ENCODE data around the gene CAVIN3. TPM values are rescaled to one million over a fixed set of nuclear protein-coding genes. Genes with fewer than 3 reads are reported as not detected.

CAVIN3 gene
- total RNA-seq, 1 donor from 2014 or later = 2.9 TPM

DNA sequence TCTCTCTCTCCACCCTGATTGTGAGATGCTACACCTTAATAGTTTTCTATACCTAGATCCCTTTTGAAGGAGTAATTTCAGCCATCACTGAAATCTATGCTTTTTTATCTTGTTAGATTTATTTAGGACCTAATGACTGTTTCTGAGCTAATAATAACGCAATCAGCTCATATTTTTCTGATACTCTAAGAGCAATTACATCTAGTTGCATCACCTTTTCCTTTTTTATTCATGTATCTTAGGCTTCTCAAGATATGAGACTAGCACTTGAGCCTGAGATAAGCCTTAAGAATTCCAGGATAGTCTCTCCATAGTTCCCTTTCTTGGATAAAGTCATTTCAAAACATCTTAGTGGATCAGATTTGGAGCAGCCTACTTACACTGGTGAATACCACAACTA, 25.1 kb upstream of the CAVIN3 start:
- H3K9me3 ChIP-seq (ENCODE audit: low read depth) = no peaks in the 10 kb centered on the region
- no peaks in the 10 kb centered on the region for H3K27me3 ChIP-seq
- H3K9ac ChIP-seq = no peak overlapping the region
- H3K4me2 ChIP-seq = no peak overlapping the region
- no peaks in the 10 kb centered on the region for H3F3A ChIP-seq (ENCODE audit: low read depth)
- H3K4me3 ChIP-seq = no peak overlapping the region
- TF ChIP-seq EZH2 (IDR thresholded peaks at IDR 0.05) = no peak
- TF ChIP-seq EZH2phosphoT487 (IDR thresholded peaks at IDR 0.05) = no peak
- TF ChIP-seq, protein P1, sequence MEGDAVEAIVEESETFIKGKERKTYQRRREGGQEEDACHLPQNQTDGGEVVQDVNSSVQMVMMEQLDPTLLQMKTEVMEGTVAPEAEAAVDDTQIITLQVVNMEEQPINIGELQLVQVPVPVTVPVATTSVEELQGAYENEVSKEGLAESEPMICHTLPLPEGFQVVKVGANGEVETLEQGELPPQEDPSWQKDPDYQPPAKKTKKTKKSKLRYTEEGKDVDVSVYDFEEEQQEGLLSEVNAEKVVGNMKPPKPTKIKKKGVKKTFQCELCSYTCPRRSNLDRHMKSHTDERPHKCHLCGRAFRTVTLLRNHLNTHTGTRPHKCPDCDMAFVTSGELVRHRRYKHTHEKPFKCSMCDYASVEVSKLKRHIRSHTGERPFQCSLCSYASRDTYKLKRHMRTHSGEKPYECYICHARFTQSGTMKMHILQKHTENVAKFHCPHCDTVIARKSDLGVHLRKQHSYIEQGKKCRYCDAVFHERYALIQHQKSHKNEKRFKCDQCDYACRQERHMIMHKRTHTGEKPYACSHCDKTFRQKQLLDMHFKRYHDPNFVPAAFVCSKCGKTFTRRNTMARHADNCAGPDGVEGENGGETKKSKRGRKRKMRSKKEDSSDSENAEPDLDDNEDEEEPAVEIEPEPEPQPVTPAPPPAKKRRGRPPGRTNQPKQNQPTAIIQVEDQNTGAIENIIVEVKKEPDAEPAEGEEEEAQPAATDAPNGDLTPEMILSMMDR (IDR thresholded peaks at IDR 0.05) = no peak
- no peaks in the 10 kb centered on the region for H3K79me2 ChIP-seq (ENCODE audit: low read depth)
- H3K27ac ChIP-seq = no peak overlapping the region
- no peaks in the 10 kb centered on the region for H3K4me1 Mint-ChIP-seq
- H4K20me1 ChIP-seq (ENCODE audit: low read depth) = no peaks in the 10 kb centered on the region
- peaks cover 11% of the 10 kb centered on the region for H3K9me3 Mint-ChIP-seq
- H2AFZ ChIP-seq (replicated peaks) = no peak overlapping the region
- H3K27ac Mint-ChIP-seq = no peak overlapping the region
- H3K36me3 ChIP-seq = no peaks in the 10 kb centered on the region
- H3K4me1 ChIP-seq = no peaks in the 10 kb centered on the region
- DNase-seq (ENCODE audit: low spot score) = no peak
- H3K4me3 Mint-ChIP-seq = no peak overlapping the region
- H3K36me3 Mint-ChIP-seq = peaks cover 1% of the 10 kb centered on the region
- H3K27me3 Mint-ChIP-seq (ENCODE audit: insufficient read depth, low read depth) = peaks cover 3% of the 10 kb centered on the region

- no peak overlapping the region for H3K4me3 ChIP-seq
- H4K20me1 ChIP-seq (ENCODE audit: low read depth) = no peaks in the 10 kb centered on the region
- no peaks in the 10 kb centered on the region for H3K9me3 Mint-ChIP-seq
- H3K36me3 Mint-ChIP-seq = no peaks in the 10 kb centered on the region
- no peaks in the 10 kb centered on the region for H3K27me3 ChIP-seq
- no peaks in the 10 kb centered on the region for H3F3A ChIP-seq (ENCODE audit: low read depth)
- no peak for TF ChIP-seq EZH2phosphoT487 (IDR thresholded peaks at IDR 0.05)
- no peak for TF ChIP-seq EZH2 (IDR thresholded peaks at IDR 0.05)
- TF ChIP-seq, protein P1 (IDR thresholded peaks at IDR 0.05) = no peak
- H2AFZ ChIP-seq (replicated peaks) = no peak overlapping the region
- H3K9ac ChIP-seq = no peak overlapping the region
- DNase-seq (ENCODE audit: low spot score) = no peak
- H3K4me1 Mint-ChIP-seq = peaks cover 6% of the 10 kb centered on the region
- H3K36me3 ChIP-seq = no peaks in the 10 kb centered on the region
- no peak overlapping the region for H3K4me3 Mint-ChIP-seq
- H3K27me3 Mint-ChIP-seq (ENCODE audit: insufficient read depth, low read depth) = peaks cover 2% of the 10 kb centered on the region
- H3K9me3 ChIP-seq (ENCODE audit: low read depth) = no peaks in the 10 kb centered on the region
- H3K27ac Mint-ChIP-seq = no peak overlapping the region
- no peak overlapping the region for H3K4me2 ChIP-seq
- H3K27ac ChIP-seq = no peak overlapping the region
- H3K79me2 ChIP-seq (ENCODE audit: low read depth) = no peaks in the 10 kb centered on the region
- H3K4me1 ChIP-seq = no peaks in the 10 kb centered on the region
Observed at GRCh38 chr11:6336293-6336692, 16.0 kb upstream of the CAVIN3 start.

- Histone ChIP-seq H3F3A (ENCODE audit: low read depth) (no peaks in the 10 kb centered on the region), H3K4me3 (no peak overlapping the region), H3K79me2 (ENCODE audit: low read depth) (no peaks in the 10 kb centered on the region), H3K27me3 (no peaks in the 10 kb centered on the region), H3K9me3 (ENCODE audit: low read depth) (no peaks in the 10 kb centered on the region), H4K20me1 (ENCODE audit: low read depth) (no peaks in the 10 kb centered on the region), H3K36me3 (no peaks in the 10 kb centered on the region), H3K9ac (no peak overlapping the region), H3K27ac (no peak overlapping the region), H3K4me1 (no peaks in the 10 kb centered on the region), H3K4me2 (no peak overlapping the region), H2AFZ (replicated peaks) (no peak overlapping the region)
- no peak for DNase-seq (ENCODE audit: low spot score)
- Mint-ChIP-seq H3K27ac (no peak overlapping the region), H3K4me3 (no peak overlapping the region), H3K27me3 (ENCODE audit: insufficient read depth, low read depth) (peaks cover 2% of the 10 kb centered on the region), H3K4me1 (peaks cover 6% of the 10 kb centered on the region), H3K36me3 (no peaks in the 10 kb centered on the region), H3K9me3 (no peaks in the 10 kb centered on the region)
- TF ChIP-seq EZH2 (IDR thresholded peaks at IDR 0.05) (no peak), EZH2phosphoT487 (IDR thresholded peaks at IDR 0.05) (no peak)
- TF ChIP-seq, protein P1 (IDR thresholded peaks at IDR 0.05) = no peak
Observed at GRCh38 chr11:6334806-6335205, 14.5 kb upstream of the CAVIN3 start.

Data from neural progenitor cell (in vitro differentiated cells).